ENCODE measurements around the gene FRY.

GRCh38 chr13:32237681-32238080, 206.1 kb downstream of the FRY start:
- TF ChIP-seq CTCF (IDR thresholded peaks at IDR 0.05 in 8 of 11, conservative IDR thresholded peaks at IDR 0.05 in 3 of 11) (no peak), POLR2A (IDR thresholded peaks at IDR 0.05) (no peak), POLR2AphosphoS5 (IDR thresholded peaks at IDR 0.05) (no peak)
